HG03439 (cell line): ENCODE results near the gene MS4A18.
A peak's percentile ranks its signal among the peaks of the same experiment; 100 is the strongest.

Source experiments
- ATAC-seq: cut with Tn5 transposase; IDR thresholded peaks from one replicate; pipeline ENCODE4 v1.9.1; 2021; ENCODE audit warnings: mild to moderate bottlenecking, moderate library complexity; ENCODE audit not compliant: unreplicated experiment

The MS4A18 gene

DNA sequence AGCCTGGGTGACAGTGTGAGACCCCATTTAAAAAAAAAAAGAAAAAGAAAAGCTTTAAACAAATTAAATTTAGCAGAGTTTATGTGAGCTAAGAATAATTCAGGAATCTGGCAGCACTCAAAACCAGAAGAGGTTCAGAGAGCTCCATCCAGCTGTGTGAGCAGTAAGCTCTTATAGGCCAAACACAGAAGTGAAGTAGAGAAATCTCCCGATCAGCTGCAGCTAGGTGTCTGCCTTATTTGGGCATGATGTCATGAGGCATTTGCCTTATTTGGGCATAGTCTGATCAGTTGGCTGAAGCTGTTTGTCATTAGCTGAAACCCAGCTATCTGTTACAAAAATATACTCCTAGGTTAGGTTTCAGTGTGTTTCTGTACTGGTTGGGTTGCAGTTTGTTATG lies 40.4 kb downstream of the MS4A18 start:
- peak; percentile 55 for ATAC-seq

DNA sequence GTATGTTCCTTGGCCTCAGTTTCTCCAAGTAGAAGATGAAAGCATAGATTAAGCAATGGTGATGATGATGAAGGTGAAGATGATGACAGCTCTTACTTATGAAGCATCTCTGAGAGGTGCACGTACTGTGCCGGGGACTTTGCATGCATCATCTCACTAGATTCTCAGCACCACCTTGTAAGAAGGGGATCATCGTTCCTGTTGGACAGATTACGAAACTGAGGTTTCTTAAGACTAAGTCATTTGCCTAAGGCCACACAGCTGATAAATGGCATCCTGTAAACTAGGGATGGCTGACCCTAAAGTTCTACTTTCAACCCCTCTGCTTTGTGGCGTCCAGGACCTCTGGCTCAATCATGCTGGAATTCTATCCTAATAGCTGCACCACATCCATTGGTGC lies 40.8 kb downstream of the MS4A18 start:
- ATAC-seq: peak; percentile 15

DNA sequence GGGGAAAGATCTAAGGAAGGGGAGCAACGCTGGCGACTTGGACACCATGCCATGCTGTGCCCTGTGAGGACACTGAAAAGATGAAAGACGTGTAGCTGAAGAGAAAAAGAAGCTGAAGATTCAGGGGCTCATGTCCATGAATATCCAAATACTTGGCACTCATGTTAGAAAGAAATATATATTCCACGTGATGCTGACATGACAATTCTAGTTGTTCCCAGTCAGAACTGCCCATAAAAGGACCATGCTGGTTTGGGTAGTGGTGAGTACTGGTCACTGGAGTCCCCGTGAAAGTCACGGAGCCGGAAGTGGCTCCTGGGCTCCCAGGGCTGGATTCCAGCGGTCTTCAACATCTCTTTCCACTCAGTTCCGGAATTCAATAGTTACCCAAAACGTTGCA lies 42.0 kb downstream of the MS4A18 start:
- ATAC-seq: no peak

- no peak for ATAC-seq
Measured at GRCh38 chr11:60767388-60767811, 42.9 kb downstream of the MS4A18 start.

GRCh38 chr11:60768202-60768601 lies 43.7 kb downstream of the MS4A18 start:
- no peak for ATAC-seq

DNA sequence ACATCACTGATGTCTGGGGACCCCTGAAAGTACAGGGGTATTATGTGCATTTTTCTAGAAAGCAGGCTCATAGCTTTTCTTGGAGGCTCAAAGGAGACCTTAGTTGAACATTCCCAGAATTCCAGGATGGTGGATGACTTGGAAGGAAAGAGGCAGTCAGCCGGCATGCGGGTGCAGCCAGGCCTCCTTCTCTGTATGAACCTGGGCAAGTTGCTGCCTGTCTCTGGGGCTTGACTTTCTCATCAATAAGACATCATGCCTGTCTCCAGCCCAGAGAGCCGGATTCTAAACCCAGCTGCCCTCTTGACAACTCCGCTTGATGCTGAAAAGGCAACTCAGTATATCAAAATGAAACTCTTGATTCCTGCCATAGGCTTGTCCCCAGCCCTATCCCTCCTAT lies 44.8 kb downstream of the MS4A18 start:
- ATAC-seq: no peak

DNA sequence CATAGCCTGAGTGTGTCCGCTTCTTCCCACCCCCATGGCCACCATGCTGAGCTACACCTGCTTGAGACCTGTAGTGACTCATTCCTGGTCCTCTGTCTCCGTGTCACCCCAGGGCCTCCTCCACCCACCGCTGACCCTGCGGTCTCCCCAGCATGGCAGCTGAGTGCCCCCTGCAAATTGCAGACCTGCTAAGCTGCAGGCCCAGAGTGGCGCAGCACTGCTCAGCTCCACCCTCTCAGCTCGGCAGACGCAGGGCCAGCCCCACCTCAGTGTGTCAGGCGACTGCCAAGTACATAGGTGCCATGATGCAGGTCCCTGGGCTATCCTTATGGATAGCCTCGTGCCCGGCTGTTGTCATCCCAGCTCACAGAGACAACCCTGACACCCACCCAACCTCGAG lies 45.3 kb downstream of the MS4A18 start:
- no peak for ATAC-seq

- no peak for ATAC-seq
Measured at GRCh38 chr11:60771146-60771545, 46.6 kb downstream of the MS4A18 start.

DNA sequence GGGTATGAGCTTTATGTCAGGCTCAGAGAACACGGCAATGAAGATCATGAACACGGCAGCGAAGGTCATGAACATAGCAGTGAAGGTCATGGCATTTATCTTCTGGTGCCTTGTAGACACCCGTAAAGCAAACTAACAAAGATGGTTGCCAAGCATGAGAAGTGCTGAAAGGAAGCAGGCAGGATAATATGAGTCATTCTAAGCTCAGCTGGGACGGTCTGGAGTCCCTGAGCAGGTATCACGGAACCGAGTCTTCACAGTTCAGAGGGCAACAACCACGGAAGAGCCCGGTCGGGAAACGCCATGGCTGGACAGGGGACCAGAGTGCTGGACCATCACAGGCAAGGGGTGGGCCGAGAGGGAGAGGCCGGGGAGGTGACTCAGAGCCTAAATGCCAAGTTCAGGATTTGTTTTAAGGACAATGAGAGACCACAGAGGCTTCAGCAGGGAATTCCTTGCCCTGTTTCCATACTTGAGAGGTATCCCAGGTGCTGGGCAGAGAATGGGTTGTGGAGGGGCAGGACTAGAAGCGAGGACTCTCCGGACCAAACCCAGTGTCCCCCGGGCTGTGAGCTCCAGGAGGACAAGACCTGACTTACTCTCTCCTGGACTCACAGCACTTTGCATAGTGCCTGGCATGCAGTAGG lies 47.5 kb downstream of the MS4A18 start:
- ATAC-seq: no peak

DNA sequence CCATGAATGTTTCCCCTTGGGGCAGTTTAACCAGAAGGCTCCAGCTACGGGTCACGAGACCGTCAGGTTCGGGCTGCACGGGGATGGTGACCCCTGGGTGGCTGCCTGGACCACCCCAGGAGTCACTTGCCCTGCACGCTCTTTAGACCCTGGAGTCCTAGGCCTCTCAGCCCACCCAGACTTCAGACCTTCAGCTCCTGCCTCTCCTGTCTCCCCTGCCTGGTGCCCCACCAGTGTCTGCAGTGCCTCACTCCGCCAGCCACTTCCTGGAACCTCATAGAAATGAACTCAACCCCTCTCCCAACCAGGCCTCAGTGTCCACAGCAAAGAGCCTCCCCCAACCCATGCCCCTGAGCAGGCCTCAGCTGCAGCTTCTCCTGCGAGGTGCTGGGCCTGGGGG lies 48.1 kb downstream of the MS4A18 start:
- ATAC-seq: no peak

DNA sequence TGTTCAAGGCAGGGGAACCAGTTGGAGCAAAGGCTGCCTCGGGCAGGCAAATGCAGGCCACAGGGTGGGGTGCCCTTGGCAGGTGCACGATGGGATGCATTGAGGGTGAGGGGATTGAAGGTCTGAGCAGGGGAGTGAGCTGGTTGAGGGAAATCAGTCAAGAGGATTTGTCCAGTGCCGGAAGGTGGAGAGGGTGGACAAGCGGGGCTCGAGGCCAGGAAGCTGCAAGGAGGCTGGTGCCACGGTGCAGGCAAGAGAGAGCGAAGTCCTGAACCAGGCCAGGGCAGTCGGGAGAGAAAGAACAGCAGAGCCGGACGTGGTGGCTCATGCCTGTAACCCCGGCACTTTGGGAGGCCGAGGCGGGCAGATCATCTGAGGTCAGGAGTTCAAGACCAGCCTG lies 50.2 kb downstream of the MS4A18 start:
- ATAC-seq: no peak

DNA sequence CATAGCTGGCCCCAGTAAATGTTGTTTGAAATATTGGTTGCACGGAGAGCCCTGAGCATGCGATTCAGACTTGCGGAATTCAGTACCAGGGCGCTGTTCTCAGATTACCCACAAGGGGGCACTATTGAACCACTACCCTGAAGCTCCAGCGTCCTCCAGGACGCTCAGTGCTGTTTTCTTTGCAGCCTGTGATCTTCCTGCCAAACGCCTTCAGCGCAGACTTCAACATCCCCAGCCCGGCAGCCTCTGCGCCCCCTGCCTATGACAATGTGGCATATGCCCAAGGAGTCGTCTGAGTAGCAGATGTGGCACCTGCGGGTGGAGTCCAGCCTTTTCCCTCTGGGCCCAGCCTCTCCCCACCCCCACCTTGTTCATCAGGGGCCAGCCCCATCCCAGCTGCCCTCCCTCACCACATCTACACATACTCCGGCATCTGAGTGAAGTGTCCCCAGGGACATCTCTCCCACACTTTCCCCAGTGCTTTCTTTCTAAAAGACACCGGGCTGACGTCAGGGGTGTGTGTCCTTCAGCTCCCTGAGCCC lies 51.0 kb downstream of the MS4A18 start:
- ATAC-seq: peak; percentile 77

GRCh38 chr11:60776167-60776566 lies 51.6 kb downstream of the MS4A18 start:
- no peak for ATAC-seq

DNA sequence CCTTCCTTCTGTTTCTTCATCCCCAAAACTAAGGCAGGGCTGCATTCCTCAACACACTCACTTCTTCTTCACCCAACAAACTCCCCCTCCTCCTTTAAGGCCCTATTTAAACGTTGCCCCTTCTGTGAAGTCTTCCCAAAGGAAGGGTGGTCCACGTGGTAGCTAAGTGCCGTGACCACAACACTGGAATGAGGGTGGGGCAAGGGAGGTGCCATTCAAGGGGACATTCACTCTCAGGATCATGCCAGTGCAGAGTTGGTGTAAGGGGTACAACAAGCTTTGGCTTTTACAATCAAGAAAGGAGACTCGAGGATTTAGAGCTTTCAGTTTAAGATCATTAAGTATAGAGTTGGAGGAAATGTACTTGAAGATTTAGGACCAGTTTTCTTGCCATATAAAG lies 52.6 kb downstream of the MS4A18 start:
- ATAC-seq: no peak

DNA sequence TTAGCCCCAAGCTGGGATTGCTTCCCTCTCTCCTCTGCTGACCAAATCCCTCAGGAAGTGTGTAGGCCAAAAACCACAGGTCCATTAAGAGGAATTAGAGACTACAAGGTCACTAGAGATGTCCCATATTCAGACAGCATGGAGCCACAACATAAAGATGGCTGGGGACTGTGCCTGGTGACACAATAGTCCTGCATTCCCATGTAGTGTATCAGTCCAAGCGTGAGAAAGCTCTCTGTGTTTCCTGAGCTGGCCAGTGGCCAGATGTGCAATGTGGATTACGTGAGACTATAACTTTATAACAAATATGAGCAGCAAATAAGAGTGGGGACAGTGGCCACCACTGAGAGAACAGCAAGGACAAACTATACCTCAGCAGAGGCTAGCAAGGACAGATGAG lies 53.1 kb downstream of the MS4A18 start:
- no peak for ATAC-seq

GRCh38 chr11:60780065-60780464 lies 55.5 kb downstream of the MS4A18 start:
- no peak for ATAC-seq

DNA sequence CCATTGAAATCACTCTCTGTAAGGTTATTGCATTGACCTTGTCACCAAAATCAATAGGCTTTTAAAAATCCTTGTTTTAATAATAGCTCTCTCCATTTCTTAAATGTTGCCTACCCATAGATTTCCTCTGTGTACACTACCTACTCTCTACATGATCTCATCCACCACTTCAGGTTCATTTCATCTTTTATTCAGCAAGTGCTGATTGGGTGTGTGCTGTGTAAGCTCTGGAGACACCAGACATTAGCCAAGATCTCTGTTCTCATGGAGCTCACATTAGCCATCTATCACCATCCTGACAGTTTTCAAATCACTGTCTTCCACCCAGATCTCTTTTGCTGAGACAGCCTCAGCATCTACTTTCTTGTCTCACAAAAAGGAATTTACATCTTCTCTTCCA lies 56.3 kb downstream of the MS4A18 start:
- ATAC-seq: no peak

- ATAC-seq: no peak
Measured at GRCh38 chr11:60781286-60781980, 56.9 kb downstream of the MS4A18 start.

DNA sequence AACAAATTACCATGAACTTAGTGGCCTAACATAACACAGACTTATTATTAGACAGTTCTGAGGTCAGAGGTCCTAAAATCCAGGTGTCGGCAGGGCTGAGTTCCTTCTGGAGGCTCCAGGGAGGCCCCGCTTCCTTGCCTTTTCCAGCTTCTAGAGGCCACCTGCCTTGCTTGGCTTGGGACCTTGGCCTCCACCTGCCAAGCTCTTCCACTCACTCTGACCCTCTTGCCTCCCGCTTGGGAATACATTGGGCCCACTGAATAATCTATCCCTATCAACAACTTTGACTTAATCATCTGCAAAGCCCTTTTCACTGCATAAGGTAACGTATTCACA lies 57.4 kb downstream of the MS4A18 start:
- ATAC-seq: no peak

DNA sequence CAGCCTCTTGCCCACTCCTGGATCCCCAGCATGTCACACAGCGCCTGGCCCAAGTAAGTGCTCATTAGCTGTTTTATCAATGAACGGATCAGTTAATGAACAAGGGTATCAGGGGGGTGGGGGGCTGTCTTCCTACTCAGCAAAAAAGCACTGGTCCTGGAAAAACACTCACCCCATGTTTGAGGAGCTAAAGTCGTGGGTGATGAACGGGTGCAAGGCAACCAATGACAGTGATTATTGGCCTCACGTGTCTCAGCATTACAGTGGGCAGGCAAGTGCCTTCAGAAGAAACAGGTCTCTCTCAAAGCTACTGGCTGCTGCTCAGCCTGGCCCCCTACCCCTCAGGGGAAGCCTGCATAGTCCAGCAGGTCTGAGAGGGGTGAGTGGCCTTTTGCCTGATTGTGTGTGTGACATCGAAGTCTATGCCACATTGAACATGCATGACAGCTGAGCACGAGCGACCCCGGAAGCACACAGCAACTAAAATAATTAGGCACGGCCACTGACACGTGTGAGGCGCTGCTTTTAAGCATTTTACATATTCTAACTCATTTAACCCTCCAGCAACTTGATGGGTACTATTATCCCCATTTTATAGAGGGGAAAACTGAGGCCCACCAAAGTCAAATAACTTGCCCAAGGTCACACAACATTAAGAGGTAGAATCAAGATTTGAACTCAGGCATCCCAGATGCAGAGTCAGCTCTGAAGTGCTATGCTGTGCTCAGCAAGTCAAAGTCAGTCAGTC lies 58.0 kb downstream of the MS4A18 start:
- ATAC-seq: no peak

DNA sequence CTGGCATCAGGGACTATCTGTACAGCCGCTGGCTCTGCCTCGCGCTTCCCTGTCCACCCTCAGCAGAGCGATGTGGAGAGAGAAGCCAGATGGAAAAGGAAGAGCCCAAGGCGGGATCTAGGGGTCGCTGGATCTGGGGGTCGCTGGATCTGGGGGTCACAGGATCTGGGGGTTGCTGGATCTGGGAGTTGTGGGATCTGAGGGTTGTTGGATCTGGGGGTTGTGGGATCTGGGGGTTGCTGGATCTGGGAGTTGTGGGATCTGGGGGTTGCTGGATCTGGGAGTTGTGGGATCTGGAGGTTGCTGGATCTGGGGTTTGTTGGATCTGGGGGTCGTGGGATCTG lies 58.6 kb downstream of the MS4A18 start:
- no peak for ATAC-seq

- ATAC-seq: no peak
Measured at GRCh38 chr11:60783911-60784310, 59.4 kb downstream of the MS4A18 start.
